Glutamatergic neuron (in vitro differentiated cells): Measurements from ENCODE around the gene HIF3A. TPM values are rescaled to one million over a fixed set of nuclear protein-coding genes. Genes with fewer than 3 reads are reported as not detected.

ENCODE experiments used
- DNase-seq: peaks from one replicate; pipeline ENCODE4 v3.0.0; 2022
- H3K27ac Mint-ChIP-seq: one replicate; pipeline ENCODE4 v1.8.0; 2020; ENCODE audit warnings: mild to moderate bottlenecking, mixed read lengths, inconsistent platforms; ENCODE audit not compliant: unreplicated experiment
- H3K27me3 Mint-ChIP-seq: one replicate; pipeline ENCODE4 v1.8.0; 2020; ENCODE audit warnings: mild to moderate bottlenecking, moderate library complexity, mixed read lengths, inconsistent platforms; ENCODE audit not compliant: unreplicated experiment
- H3K36me3 Mint-ChIP-seq: one replicate; pipeline ENCODE4 v1.8.0; 2020; ENCODE audit warnings: mild to moderate bottlenecking, mixed read lengths, inconsistent platforms; ENCODE audit not compliant: unreplicated experiment
- H3K4me1 Mint-ChIP-seq: one replicate; pipeline ENCODE4 v1.8.0; 2020; ENCODE audit warnings: mild to moderate bottlenecking, low read depth, mixed read lengths, inconsistent platforms; ENCODE audit not compliant: unreplicated experiment
- H3K4me3 Mint-ChIP-seq: one replicate; pipeline ENCODE4 v1.8.0; 2020; ENCODE audit warnings: mild to moderate bottlenecking, mixed read lengths, inconsistent platforms; ENCODE audit not compliant: unreplicated experiment
- H3K9me3 Mint-ChIP-seq: one replicate; pipeline ENCODE4 v1.8.0; 2020; ENCODE audit warnings: mild to moderate bottlenecking, moderate library complexity, mixed read lengths, inconsistent platforms; ENCODE audit not compliant: unreplicated experiment
- CTCF ChIP-seq: fragments of 200-600 bp; sonication (generic); IDR thresholded peaks from one replicate; pipeline ENCODE4 v1.5.0; 2021; ENCODE audit not compliant: partially characterized antibody, unreplicated experiment
- total RNA-seq: library from RNA; stranded (reverse); fragmentation: NEBNext Ultra II Directional; extraction: Animal tissue kit (Norgen Biotek cat#: 25700); gene quantifications from one replicate; pipeline ENCODE4 v1.2.1, GENCODE V29; 2021; ENCODE audit not compliant: unreplicated experiment

The HIF3A gene
- total RNA-seq, 1 donor from 2014 or later, result 4.4 TPM

- Mint-ChIP-seq H3K9me3 (peaks cover 1% of the 10 kb centered on the region), H3K27ac (no peak overlapping the region), H3K4me1 (no peaks in the 10 kb centered on the region), H3K4me3 (no peak overlapping the region), H3K36me3 (no peaks in the 10 kb centered on the region), H3K27me3 (peaks cover 1% of the 10 kb centered on the region)
- no peak for DNase-seq
- no peak for TF ChIP-seq CTCF
Measured at GRCh38 chr19:46289724-46290619, 6.9 kb upstream of the HIF3A start.

GRCh38 chr19:46291829-46292228 lies 5.0 kb upstream of the HIF3A start:
- no peaks in the 10 kb centered on the region for H3K4me1 Mint-ChIP-seq
- H3K9me3 Mint-ChIP-seq, result peaks cover 1% of the 10 kb centered on the region
- TF ChIP-seq CTCF, result no peak
- H3K36me3 Mint-ChIP-seq, result no peaks in the 10 kb centered on the region
- DNase-seq, result no peak
- H3K4me3 Mint-ChIP-seq, result no peak overlapping the region
- H3K27ac Mint-ChIP-seq, result no peak overlapping the region
- peaks cover 3% of the 10 kb centered on the region for H3K27me3 Mint-ChIP-seq

GRCh38 chr19:46294494-46294893 lies 2.3 kb upstream of the HIF3A start:
- H3K27ac Mint-ChIP-seq, result no peak overlapping the region
- H3K9me3 Mint-ChIP-seq, result no peaks in the 10 kb centered on the region
- no peak overlapping the region for H3K4me3 Mint-ChIP-seq
- DNase-seq, result no peak
- no peaks in the 10 kb centered on the region for H3K4me1 Mint-ChIP-seq
- peaks cover 3% of the 10 kb centered on the region for H3K27me3 Mint-ChIP-seq
- H3K36me3 Mint-ChIP-seq, result no peaks in the 10 kb centered on the region
- TF ChIP-seq CTCF, result no peak

- H3K4me3 Mint-ChIP-seq, result peak overlapping the region; percentile 43
- H3K27ac Mint-ChIP-seq, result no peak overlapping the region
- no peaks in the 10 kb centered on the region for H3K4me1 Mint-ChIP-seq
- TF ChIP-seq CTCF, result no peak
- H3K36me3 Mint-ChIP-seq, result no peaks in the 10 kb centered on the region
- peaks cover 3% of the 10 kb centered on the region for H3K27me3 Mint-ChIP-seq
- DNase-seq, result no peak
- H3K9me3 Mint-ChIP-seq, result no peaks in the 10 kb centered on the region
Measured at GRCh38 chr19:46295401-46296201, 1.2 kb upstream of the HIF3A start.

GRCh38 chr19:46296202-46296480 lies 701 bp upstream of the HIF3A start:
- Mint-ChIP-seq H3K27me3 (peaks cover 3% of the 10 kb centered on the region), H3K9me3 (no peaks in the 10 kb centered on the region), H3K36me3 (no peaks in the 10 kb centered on the region), H3K4me1 (no peaks in the 10 kb centered on the region), H3K4me3 (peak overlapping the region; percentile 71), H3K27ac (no peak overlapping the region)
- DNase-seq, result no peak
- TF ChIP-seq CTCF, result no peak
